Mucosa of descending colon (tissue), 3 donors: ENCODE results near the gene MAZ. TPM values are rescaled to one million over a fixed set of nuclear protein-coding genes. Genes with fewer than 3 reads are reported as not detected.
A peak's percentile ranks its signal among the peaks of the same experiment; 100 is the strongest.
"Not testable (repeated sequence)": the region's sequence is repeated elsewhere in the genome, so short reads cannot be mapped to it uniquely, and the experiment has no call there.

ENCODE experiments used
- ATAC-seq: fragments of 200-7000 bp; cut with Tn5 transposase; one replicate; pipeline ENCODE4 v1.9.1; 2020; ENCODE audit warnings: mild to moderate bottlenecking, moderate library complexity
- DNase-seq, 3 donors: peaks; one replicate each; pipeline ENCODE4 v3.0.0-alpha.2; 2020
- H3K36me3 ChIP-seq: fragments of 200-600 bp; one replicate; pipeline ENCODE4 v1.8.0; 2021; ENCODE audit warnings: low read depth, mild to moderate bottlenecking
- H3K4me1 ChIP-seq: fragments of 200-600 bp; one replicate; pipeline ENCODE4 v1.8.0; 2021; ENCODE audit warnings: low read depth, mild to moderate bottlenecking
- H3K4me3 ChIP-seq: fragments of 200-600 bp; one replicate; pipeline ENCODE4 v1.8.0; 2021; ENCODE audit warnings: mild to moderate bottlenecking
- H3K9me3 ChIP-seq: fragments of 200-600 bp; one replicate; pipeline ENCODE4 v1.8.0; 2021; ENCODE audit warnings: mild to moderate bottlenecking
- CTCF ChIP-seq: fragments of 200-600 bp; IDR thresholded peaks from one replicate; pipeline ENCODE4 v1.8.0; 2022; ENCODE audit warnings: antibody characterized with exemption, mild to moderate bottlenecking
- intact Hi-C, 2 donors: fragments of 100-400 bp; cut with DNase I in 1 of 2; cut with micrococcal nuclease in 1 of 2; formaldehyde crosslinking; loops; one replicate each; pipeline versions ENCODE4 v1.11.0 to v1.11.1; 2022; cut with DNase I, micrococcal nuclease
- total RNA-seq, 3 donors: library from RNA; stranded (reverse); fragmentation: NEBNext Ultra II Directional in 2 of 3; extraction: Animal tissue kit (Norgen Biotek cat#: 25700) in 2 of 3; gene quantifications; one replicate each; pipeline versions ENCODE4 v1.2.1 to v1.2.4, GENCODE V29; 2021 to 2023
- donor health status: DM: no; HTN: no; CAD: no; lungs with moderate emphysema.
- donor health status: DM: no; HTN: no; CAD: no.
- donor health status: DM: no; HTN: yes; CAD: no.

MAZ gene
- total RNA-seq, 3 donors from 2014 or later, result 224 to 415 (median 225) TPM

- TF ChIP-seq CTCF, result no peak
- Histone ChIP-seq H3K4me1 (peaks cover 89% of the 10 kb centered on the region), H3K4me3 (no peak overlapping the region), H3K9me3 (no peaks in the 10 kb centered on the region), H3K36me3 (no peaks in the 10 kb centered on the region)
- ATAC-seq (peak; percentile 37), DNase-seq (peak; percentile 59 to 73 (median 66))
- intact Hi-C loops, result no loop called here
These were observed 19.1 kb downstream of the MAZ start for GRCh38 chr16:29825145-29826044.

GRCh38 chr16:29826342-29826695 is 20.0 kb downstream of the MAZ start:
- intact Hi-C loops, result no loop called here

GRCh38 chr16:29830774-29831173 is 24.4 kb downstream of the MAZ start:
- no peak for TF ChIP-seq CTCF
- ATAC-seq (no peak), DNase-seq (no peak)
- H3K4me1 ChIP-seq, result peaks cover 44% of the 10 kb centered on the region
- peaks cover 8% of the 10 kb centered on the region for H3K36me3 ChIP-seq
- H3K4me3 ChIP-seq, result no peak overlapping the region
- intact Hi-C loops, result no loop called here
- no peaks in the 10 kb centered on the region for H3K9me3 ChIP-seq

More at GRCh38 chr16:29826342-29826695, 20.0 kb downstream of the MAZ start:
- Histone ChIP-seq H3K4me1 (peaks cover 87% of the 10 kb centered on the region), H3K4me3 (no peak overlapping the region), H3K9me3 (no peaks in the 10 kb centered on the region), H3K36me3 (no peaks in the 10 kb centered on the region)
- DNase-seq, result peak in 2 of 3 donors; percentile 35 to 36
- TF ChIP-seq CTCF, result no peak
- no peak for ATAC-seq

- H3K4me3 ChIP-seq, result no peak overlapping the region
- no peak for DNase-seq
- no peak for ATAC-seq
- H3K9me3 ChIP-seq, result no peaks in the 10 kb centered on the region
- intact Hi-C loops, result no loop called here
- no peak for TF ChIP-seq CTCF
- H3K4me1 ChIP-seq, result peaks cover 37% of the 10 kb centered on the region
- H3K36me3 ChIP-seq, result peaks cover 10% of the 10 kb centered on the region
These were observed 25.2 kb downstream of the MAZ start for GRCh38 chr16:29831490-29831889.

GRCh38 chr16:29833219-29833618 is 26.9 kb downstream of the MAZ start:
- intact Hi-C loops, DNase-seq, H3K4me3 ChIP-seq, ATAC-seq, H3K9me3 ChIP-seq: not testable (repeated sequence)
- Histone ChIP-seq H3K4me1 (peaks cover 20% of the 10 kb centered on the region), H3K36me3 (peaks cover 22% of the 10 kb centered on the region)

GRCh38 chr16:29834079-29834478 is 27.8 kb downstream of the MAZ start:
- no peak for TF ChIP-seq CTCF
- H3K36me3 ChIP-seq, result peaks cover 25% of the 10 kb centered on the region
- no peak for ATAC-seq
- no peak for DNase-seq
- H3K4me1 ChIP-seq, result peaks cover 11% of the 10 kb centered on the region
- no peak overlapping the region for H3K4me3 ChIP-seq
- no peaks in the 10 kb centered on the region for H3K9me3 ChIP-seq
- intact Hi-C loops, result no loop called here
